GM10248 (cell line): ENCODE results near the gene ZNF581.

Experiments
- CTCF ChIA-PET: fragments of 300-600 bp; sonication (Branson Sonifier 250); formaldehyde crosslinking; extraction: SDS; loops from one replicate; lab custom pipeline; 2021; ENCODE audit warnings: antibody characterized with exemption; lab: Yijun Ruan, JAX
- POLR2A ChIA-PET: fragments of 350-650 bp; sonication (Branson Sonifier 250); formaldehyde crosslinking; extraction: SDS; loops from one replicate; lab custom pipeline; 2020; ENCODE audit warnings: antibody characterized with exemption; lab: Yijun Ruan, JAX
- DNase-seq: peaks from one replicate; pipeline ENCODE4 v3.0.0; 2012; ENCODE audit errors: extremely low spot score
- TF ChIP-seq, protein P1 (sequence below): IDR thresholded peaks from 2 replicates; pipeline ENCODE4 v1.5.1; 2012; ENCODE audit warnings: mild to moderate bottlenecking, low read depth; ENCODE audit errors: extremely low read depth, missing control alignments, control extremely low read depth

Gene ZNF581

DNA sequence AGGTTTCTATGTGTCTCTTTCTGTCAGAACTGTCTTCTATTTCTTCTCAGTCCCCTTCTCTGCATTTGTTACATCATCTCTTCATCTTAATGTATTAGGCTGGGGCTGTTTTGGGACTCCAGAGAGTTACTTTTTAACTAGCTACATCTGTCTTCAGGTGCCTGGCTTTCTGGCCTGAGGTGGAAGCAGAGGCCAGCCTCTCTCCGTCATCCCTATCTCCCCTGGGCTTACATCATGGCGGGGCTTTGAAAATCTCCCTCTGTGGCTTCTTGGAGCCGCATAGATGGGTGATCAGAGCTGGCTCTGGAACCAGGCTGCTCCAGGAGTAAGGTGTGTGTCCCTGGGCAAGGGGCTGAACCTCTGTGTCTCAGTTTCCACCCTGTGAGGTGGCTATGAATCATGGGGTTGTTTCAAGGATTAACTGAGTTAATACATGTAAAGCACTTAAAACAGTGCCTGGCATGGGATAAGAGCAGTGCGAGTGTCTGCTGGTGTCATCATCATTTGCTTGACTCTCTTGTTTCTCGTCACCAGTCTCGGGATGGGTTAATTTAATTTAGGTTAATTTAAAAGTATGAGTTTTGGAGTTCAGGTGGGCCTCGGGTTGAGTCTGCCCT lies 33.5 kb downstream of the ZNF581 start:
- ChIA-PET POLR2A (interaction anchor here (0.8 to 1.4 kb wide), 2 partner anchors 22 to 464 kb away, joined by 7 read pairs; partner anchors contain the start of genes U2AF2 and ZNF444), CTCF (interaction anchor here (0.9 to 1.8 kb wide), 4 partner anchors 14 to 23 kb away, joined by 4 to 6 read pairs (median 4); no protein-coding TSS in a partner anchor)
- no peak for DNase-seq
- TF ChIP-seq, protein P1, sequence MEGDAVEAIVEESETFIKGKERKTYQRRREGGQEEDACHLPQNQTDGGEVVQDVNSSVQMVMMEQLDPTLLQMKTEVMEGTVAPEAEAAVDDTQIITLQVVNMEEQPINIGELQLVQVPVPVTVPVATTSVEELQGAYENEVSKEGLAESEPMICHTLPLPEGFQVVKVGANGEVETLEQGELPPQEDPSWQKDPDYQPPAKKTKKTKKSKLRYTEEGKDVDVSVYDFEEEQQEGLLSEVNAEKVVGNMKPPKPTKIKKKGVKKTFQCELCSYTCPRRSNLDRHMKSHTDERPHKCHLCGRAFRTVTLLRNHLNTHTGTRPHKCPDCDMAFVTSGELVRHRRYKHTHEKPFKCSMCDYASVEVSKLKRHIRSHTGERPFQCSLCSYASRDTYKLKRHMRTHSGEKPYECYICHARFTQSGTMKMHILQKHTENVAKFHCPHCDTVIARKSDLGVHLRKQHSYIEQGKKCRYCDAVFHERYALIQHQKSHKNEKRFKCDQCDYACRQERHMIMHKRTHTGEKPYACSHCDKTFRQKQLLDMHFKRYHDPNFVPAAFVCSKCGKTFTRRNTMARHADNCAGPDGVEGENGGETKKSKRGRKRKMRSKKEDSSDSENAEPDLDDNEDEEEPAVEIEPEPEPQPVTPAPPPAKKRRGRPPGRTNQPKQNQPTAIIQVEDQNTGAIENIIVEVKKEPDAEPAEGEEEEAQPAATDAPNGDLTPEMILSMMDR = no peak

DNA sequence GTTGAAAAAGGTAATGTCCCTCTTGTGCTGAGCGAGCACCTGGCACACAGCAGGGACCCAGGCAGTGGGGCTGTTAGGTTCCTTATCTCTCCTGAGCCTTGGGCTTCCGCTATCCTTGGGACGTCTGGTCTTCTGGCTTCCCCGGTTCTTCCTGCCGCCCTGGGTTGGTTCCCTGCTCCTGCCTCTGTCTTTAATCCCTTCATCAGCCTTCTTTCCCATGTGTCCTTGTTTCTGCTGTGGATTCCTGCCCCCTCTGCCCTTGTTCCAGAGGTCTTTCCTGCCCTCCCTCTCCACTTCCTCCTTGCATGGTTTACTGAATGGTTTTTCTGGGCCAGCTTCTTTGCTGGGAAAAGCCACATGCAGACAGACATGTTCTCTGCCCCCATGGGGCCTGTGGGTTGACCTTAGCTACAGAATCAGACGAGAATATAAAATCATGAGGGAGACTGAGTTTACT lies 34.2 kb downstream of the ZNF581 start:
- ChIA-PET POLR2A (interaction anchor here (0.8 to 1.4 kb wide), 2 partner anchors 23 to 463 kb away, joined by 7 read pairs; partner anchors contain the start of genes U2AF2 and ZNF444), CTCF (interaction anchor here (1.0 to 1.8 kb wide), 3 partner anchors 13 to 23 kb away, joined by 3 to 4 read pairs (median 4); no protein-coding TSS in a partner anchor)
- no peak for DNase-seq
- TF ChIP-seq, protein P1 = no peak

DNA sequence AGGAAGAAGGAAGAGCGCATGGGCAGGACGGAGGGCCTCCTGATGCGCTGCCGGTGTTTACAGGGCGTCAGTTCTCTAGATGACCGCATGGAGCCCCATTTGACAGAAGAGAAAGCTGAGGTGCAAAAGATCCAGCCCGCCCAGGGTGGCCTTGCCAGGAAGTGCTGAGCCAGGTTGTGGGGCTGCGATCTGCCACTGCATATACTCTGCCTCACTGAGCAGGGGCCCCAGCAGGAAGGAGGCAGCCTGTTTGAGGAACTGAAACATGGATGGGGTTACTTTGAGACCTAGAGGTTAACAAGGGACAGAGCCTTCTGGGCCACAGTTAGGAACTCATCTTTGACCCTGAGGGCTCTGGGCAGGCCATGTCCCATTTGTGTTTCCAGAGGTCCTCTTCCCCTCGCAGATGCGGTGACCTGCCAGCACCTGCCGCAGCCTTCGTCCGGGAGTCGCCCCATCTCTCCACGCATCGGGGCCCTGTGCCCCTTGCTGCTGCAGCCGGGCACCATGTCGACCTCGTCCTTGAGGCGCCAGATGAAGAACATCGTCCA lies 34.7 kb downstream of the ZNF581 start:
- ChIA-PET CTCF (interaction anchor here (1.0 to 1.8 kb wide), 3 partner anchors 12 to 24 kb away, joined by 3 to 4 read pairs (median 4); no protein-coding TSS in a partner anchor), POLR2A (interaction anchor here (0.8 to 1.4 kb wide), 2 partner anchors 24 to 462 kb away, joined by 7 read pairs; partner anchors contain the start of genes U2AF2 and ZNF444)
- DNase-seq = peak; percentile 82
- TF ChIP-seq, protein P1 = peak; percentile 40

DNA sequence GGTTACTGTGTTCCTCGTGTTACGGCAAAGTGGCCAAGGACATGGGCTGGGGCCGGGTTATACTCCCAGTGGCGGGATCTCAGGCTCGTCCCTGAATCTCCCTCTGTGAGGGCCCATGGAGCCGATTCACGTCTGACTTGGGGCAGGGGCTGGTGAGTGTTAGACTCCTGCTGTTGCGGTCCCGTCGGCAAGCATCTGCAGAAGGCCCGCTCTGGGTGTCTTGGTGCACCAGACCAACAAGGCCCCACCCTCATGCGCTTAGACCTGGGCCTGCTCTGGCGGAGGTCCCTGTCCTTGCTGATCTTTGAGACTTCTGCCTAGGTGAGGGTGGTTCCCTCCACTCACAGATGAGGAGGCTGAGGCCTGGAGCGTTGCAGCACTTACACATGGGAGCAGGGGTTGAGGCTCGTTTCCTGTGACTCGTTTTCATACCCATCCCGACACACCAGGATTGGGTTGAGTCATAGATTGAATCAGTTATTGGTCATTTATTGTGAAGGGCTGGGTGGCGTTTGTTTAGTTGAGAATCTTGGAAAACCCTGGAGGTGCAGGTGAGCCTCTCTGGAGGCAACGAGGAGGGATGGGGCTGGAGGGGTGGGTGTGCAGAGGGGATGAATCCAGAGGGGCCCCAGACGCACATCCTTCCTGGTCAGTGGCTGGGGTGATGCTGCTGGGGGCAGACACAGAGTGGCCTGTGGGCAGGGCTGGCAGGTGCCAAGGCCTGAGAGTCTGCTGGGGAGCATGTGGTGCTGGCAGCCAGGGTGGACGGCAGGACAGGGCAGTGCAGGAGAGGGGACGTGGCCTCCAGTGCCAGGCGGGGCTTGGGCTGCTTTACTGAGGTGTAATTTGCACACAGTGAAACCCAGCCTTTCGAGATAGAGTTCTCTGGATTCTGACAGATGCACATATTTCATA lies 36.2 kb downstream of the ZNF581 start:
- CTCF ChIA-PET = no interaction called here
- POLR2A ChIA-PET = no interaction called here
- no peak for DNase-seq
- TF ChIP-seq, protein P1 = no peak

DNA sequence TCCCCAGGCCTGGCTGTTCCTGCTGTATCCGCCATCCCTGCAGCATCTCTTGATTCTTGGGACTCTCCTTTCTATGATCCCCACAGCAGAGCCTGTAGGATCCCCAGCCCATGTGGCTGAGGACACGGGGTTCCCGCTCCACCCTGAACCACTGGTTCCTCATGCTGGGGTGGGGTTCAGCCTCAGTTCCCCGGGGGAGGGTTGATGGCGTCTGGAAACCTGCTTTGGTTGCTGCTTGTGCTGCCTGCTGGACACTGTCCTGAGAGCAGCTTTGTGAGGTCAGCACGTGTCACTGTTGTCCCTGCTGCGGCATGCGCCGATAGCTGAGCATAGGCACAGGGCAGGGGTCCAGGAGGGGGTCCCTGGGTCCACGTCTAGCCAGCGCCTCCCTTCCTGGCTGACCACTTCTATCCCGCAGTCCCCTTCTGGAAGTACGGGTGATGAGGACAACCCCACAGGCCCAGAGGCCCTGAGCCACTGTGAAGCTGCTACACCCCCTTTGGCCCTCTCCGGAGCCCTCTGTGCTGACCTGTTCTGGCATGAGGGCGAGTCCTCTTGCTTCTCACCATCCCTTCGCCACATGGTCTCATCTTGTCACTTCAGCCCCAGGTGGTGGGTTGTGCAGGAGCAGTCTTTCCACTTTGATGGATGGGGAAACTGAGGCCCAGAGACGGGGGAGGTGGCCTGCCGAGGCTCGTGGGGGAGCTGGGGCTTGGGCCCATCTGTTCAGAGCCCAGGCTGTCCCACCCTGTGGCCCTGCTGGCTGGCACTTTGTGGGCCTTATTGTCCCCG lies 37.1 kb downstream of the ZNF581 start:
- ChIA-PET CTCF (interaction anchor here (0.7 kb wide), 1 partner anchor 176 kb away, joined by 4 read pairs; no protein-coding TSS in a partner anchor), POLR2A (no interaction called here)
- DNase-seq = no peak
- TF ChIP-seq, protein P1 = no peak
